Measurements from ENCODE around the gene RCAN3. TPM values are rescaled to one million over a fixed set of nuclear protein-coding genes. Genes with fewer than 3 reads are reported as not detected.

Gene RCAN3
- total and polyA plus RNA-seq, 2 of the 13 experiments (the other 11 are each of a cell fraction or from before 2014, with no cell fraction given) = 12.2 to 13.3 TPM

DNA sequence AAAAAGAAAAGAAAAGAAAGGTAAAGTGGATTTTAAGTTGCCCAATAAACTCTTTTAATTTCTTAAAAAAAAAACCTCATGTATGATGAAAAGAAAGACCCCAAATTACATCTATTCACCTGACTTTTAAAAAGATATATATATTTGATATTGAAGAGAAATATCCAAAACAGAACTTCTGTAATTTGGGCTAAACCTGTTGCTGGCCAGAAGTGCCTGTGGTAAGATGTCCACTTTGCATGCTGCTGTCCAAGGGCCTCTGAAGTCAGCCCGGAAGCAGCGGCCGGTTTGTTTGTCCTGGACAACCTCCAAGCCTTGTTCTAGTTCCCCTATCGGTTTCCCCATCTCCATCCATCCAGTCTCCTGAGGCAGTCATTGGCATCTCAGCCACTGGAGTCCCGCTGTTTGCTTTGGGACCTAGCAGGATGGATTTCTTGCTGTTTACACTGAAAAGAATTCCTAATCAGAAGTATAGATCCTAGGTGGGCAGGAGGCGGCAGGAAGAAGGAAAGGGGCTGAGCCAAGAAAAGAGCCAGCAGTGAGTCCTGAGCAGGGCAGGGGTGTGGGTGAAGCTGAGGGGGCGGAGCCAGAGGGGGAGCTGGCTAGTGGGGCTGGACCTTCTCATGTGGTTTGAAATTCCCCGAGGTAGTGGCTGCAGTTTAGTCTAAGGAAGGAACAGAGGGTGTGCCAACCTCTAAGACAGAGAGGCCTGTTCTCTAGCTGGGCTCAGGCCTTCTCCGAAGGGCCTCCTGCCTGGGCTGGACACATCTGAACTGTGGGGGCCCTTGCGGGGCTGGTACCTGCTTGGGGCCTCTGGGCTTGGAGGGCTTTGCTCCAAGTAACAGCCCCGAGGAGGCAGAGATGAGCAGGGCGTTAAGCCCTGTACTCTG lies 56.5 kb downstream of the RCAN3 start (continued):
- no peak for TF ChIP-seq PHF5A (CRISPR knock-in tag; IDR thresholded peaks at IDR 0.05; ENCODE audit: low read depth, unreplicated experiment)
- TF ChIP-seq, protein P1, sequence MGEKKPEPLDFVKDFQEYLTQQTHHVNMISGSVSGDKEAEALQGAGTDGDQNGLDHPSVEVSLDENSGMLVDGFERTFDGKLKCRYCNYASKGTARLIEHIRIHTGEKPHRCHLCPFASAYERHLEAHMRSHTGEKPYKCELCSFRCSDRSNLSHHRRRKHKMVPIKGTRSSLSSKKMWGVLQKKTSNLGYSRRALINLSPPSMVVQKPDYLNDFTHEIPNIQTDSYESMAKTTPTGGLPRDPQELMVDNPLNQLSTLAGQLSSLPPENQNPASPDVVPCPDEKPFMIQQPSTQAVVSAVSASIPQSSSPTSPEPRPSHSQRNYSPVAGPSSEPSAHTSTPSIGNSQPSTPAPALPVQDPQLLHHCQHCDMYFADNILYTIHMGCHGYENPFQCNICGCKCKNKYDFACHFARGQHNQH (CRISPR knock-in tag; IDR thresholded peaks at IDR 0.05) = peak; percentile 49; the same call in 1 of the 2 replicates
- TF ChIP-seq, protein P2, sequence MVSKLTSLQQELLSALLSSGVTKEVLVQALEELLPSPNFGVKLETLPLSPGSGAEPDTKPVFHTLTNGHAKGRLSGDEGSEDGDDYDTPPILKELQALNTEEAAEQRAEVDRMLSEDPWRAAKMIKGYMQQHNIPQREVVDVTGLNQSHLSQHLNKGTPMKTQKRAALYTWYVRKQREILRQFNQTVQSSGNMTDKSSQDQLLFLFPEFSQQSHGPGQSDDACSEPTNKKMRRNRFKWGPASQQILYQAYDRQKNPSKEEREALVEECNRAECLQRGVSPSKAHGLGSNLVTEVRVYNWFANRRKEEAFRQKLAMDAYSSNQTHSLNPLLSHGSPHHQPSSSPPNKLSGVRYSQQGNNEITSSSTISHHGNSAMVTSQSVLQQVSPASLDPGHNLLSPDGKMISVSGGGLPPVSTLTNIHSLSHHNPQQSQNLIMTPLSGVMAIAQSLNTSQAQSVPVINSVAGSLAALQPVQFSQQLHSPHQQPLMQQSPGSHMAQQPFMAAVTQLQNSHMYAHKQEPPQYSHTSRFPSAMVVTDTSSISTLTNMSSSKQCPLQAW (CRISPR knock-in tag; IDR thresholded peaks at IDR 0.05) = no peak
- TF ChIP-seq NCOA2 (CRISPR knock-in tag; IDR thresholded peaks at IDR 0.05) = peak; percentile 53; the same call in 1 of the 2 replicates
- 0 out of 2 replicates have a peak, but pooled peaks have one; percentile 15 for TF ChIP-seq ZNF232 (CRISPR knock-in tag; IDR thresholded peaks at IDR 0.05; ENCODE audit: borderline replicate concordance)
- no peak for TF ChIP-seq ZNF451 (CRISPR knock-in tag; IDR thresholded peaks at IDR 0.05)
- no peak for TF ChIP-seq ETV6 (CRISPR knock-in tag; conservative IDR thresholded peaks at IDR 0.05)
- TF ChIP-seq, protein P3, sequence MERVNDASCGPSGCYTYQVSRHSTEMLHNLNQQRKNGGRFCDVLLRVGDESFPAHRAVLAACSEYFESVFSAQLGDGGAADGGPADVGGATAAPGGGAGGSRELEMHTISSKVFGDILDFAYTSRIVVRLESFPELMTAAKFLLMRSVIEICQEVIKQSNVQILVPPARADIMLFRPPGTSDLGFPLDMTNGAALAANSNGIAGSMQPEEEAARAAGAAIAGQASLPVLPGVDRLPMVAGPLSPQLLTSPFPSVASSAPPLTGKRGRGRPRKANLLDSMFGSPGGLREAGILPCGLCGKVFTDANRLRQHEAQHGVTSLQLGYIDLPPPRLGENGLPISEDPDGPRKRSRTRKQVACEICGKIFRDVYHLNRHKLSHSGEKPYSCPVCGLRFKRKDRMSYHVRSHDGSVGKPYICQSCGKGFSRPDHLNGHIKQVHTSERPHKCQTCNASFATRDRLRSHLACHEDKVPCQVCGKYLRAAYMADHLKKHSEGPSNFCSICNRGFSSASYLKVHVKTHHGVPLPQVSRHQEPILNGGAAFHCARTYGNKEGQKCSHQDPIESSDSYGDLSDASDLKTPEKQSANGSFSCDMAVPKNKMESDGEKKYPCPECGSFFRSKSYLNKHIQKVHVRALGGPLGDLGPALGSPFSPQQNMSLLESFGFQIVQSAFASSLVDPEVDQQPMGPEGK (CRISPR knock-in tag; IDR thresholded peaks at IDR 0.05) = peak; percentile 54; the same call in 1 of the 2 replicates
- no peak for TF ChIP-seq ZNF790 (CRISPR knock-in tag; IDR thresholded peaks at IDR 0.05; ENCODE audit: borderline replicate concordance)
- TF ChIP-seq KLF12 (CRISPR knock-in tag; IDR thresholded peaks at IDR 0.05; ENCODE audit: borderline replicate concordance) = peak; percentile 70; the same call in 1 of the 2 replicates
- no peak for TF ChIP-seq ZFP36 (IDR thresholded peaks at IDR 0.05; ENCODE audit: borderline replicate concordance, low read depth, low read length, partially characterized antibody)
- TF ChIP-seq FOXA3 (CRISPR knock-in tag; IDR thresholded peaks at IDR 0.05) = peak; percentile 87
- TF ChIP-seq, protein P4, sequence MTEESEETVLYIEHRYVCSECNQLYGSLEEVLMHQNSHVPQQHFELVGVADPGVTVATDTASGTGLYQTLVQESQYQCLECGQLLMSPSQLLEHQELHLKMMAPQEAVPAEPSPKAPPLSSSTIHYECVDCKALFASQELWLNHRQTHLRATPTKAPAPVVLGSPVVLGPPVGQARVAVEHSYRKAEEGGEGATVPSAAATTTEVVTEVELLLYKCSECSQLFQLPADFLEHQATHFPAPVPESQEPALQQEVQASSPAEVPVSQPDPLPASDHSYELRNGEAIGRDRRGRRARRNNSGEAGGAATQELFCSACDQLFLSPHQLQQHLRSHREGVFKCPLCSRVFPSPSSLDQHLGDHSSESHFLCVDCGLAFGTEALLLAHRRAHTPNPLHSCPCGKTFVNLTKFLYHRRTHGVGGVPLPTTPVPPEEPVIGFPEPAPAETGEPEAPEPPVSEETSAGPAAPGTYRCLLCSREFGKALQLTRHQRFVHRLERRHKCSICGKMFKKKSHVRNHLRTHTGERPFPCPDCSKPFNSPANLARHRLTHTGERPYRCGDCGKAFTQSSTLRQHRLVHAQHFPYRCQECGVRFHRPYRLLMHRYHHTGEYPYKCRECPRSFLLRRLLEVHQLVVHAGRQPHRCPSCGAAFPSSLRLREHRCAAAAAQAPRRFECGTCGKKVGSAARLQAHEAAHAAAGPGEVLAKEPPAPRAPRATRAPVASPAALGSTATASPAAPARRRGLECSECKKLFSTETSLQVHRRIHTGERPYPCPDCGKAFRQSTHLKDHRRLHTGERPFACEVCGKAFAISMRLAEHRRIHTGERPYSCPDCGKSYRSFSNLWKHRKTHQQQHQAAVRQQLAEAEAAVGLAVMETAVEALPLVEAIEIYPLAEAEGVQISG (CRISPR knock-in tag; IDR thresholded peaks at IDR 0.05) = peak; percentile 44; the same call in 1 of the 2 replicates
- TF ChIP-seq, protein P5, sequence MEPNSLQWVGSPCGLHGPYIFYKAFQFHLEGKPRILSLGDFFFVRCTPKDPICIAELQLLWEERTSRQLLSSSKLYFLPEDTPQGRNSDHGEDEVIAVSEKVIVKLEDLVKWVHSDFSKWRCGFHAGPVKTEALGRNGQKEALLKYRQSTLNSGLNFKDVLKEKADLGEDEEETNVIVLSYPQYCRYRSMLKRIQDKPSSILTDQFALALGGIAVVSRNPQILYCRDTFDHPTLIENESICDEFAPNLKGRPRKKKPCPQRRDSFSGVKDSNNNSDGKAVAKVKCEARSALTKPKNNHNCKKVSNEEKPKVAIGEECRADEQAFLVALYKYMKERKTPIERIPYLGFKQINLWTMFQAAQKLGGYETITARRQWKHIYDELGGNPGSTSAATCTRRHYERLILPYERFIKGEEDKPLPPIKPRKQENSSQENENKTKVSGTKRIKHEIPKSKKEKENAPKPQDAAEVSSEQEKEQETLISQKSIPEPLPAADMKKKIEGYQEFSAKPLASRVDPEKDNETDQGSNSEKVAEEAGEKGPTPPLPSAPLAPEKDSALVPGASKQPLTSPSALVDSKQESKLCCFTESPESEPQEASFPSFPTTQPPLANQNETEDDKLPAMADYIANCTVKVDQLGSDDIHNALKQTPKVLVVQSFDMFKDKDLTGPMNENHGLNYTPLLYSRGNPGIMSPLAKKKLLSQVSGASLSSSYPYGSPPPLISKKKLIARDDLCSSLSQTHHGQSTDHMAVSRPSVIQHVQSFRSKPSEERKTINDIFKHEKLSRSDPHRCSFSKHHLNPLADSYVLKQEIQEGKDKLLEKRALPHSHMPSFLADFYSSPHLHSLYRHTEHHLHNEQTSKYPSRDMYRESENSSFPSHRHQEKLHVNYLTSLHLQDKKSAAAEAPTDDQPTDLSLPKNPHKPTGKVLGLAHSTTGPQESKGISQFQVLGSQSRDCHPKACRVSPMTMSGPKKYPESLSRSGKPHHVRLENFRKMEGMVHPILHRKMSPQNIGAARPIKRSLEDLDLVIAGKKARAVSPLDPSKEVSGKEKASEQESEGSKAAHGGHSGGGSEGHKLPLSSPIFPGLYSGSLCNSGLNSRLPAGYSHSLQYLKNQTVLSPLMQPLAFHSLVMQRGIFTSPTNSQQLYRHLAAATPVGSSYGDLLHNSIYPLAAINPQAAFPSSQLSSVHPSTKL (CRISPR knock-in tag; IDR thresholded peaks at IDR 0.05) = peak; percentile 88
- TF ChIP-seq ZNF101 (CRISPR knock-in tag; IDR thresholded peaks at IDR 0.05; ENCODE audit: borderline replicate concordance, low read depth) = no peak

Data from HepG2 (cell line).